ENCODE data around the gene CTDP1.

CTDP1 gene

GRCh38 chr18:79668203-79668602 lies 11.4 kb upstream of the CTDP1 start:
- TF ChIP-seq CTCF (IDR thresholded peaks at IDR 0.05; ENCODE audit: low read length), result no peak
- TF ChIP-seq EZH2 (IDR thresholded peaks at IDR 0.05; ENCODE audit: borderline replicate concordance, low read length), result no peak
- no peak overlapping the region for H3K9ac ChIP-seq (ENCODE audit: low read length)

DNA sequence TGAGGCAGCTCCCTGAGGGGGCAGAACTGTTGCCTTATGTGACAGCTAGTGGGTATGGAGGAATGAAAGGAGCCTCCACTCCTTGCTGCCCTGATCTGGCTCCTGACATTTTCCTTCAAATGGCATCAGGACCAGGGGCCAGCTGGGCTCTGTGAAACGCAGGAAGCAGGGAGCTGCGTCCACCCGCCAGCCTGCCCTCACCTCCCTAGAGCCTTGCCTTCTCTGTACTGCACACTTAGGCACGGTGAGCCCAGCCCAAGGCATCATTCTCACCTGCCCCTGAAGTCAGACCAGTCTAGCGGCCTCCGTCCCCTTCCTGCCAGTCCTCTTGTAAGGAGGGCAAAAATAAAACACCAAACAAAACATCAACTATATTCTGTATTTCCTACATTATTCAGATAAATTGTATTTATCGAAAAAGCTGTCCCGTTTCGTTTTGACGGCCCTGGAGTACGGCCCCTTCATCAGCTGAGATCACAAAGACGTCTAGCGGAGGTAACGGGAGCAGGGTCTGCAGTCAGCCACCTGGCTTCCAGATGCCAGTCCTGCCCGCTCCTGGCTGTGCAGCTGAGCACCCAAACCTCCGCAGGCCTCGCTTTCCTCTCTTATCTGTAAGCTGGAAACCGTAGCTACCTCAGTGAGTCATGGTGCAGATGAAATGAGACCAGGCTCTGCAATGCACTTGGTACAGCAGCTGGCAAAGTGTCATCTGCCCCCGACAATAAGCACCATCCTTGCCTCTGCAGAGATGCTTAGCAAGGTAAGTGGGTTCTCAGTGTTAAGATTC lies 6.9 kb upstream of the CTDP1 start:
- no peak for TF ChIP-seq CTCF (IDR thresholded peaks at IDR 0.05; ENCODE audit: low read length)
- TF ChIP-seq EZH2 (IDR thresholded peaks at IDR 0.05; ENCODE audit: borderline replicate concordance, low read length), result no peak
- 0 out of 2 replicates have a peak, but pooled peaks cover 3% of the 10 kb centered on the region for H3K9me3 ChIP-seq (ENCODE audit: low read length)
- H3K27ac ChIP-seq (ENCODE audit: low read depth, low read length, poor library complexity, severe bottlenecking), result no peak overlapping the region
- no peaks in the 10 kb centered on the region for H4K20me1 ChIP-seq (ENCODE audit: insufficient read depth, low read length)
- H2AFZ ChIP-seq (ENCODE audit: low read length), result no peak overlapping the region
- peaks cover 18% of the 10 kb centered on the region for H3K36me3 ChIP-seq (ENCODE audit: insufficient read depth, low read length)
- H3K4me2 ChIP-seq (ENCODE audit: low read length), result no peak overlapping the region
- no peaks in the 10 kb centered on the region for H3F3A ChIP-seq (ENCODE audit: insufficient read depth, low read length)
- H3K9ac ChIP-seq (ENCODE audit: low read length), result no peak overlapping the region
- no peaks in the 10 kb centered on the region for H3K4me1 ChIP-seq (ENCODE audit: insufficient read depth, low read length, severe bottlenecking)
- no peak overlapping the region for H3K4me3 ChIP-seq (ENCODE audit: low read depth, low read length, poor library complexity, severe bottlenecking)
- no peaks in the 10 kb centered on the region for H3K9me2 ChIP-seq (ENCODE audit: low read depth, low read length)
- H3K27me3 ChIP-seq (ENCODE audit: insufficient read depth, low read length), result no peaks in the 10 kb centered on the region
- no peaks in the 10 kb centered on the region for H3K79me2 ChIP-seq (ENCODE audit: insufficient read depth, low read length)

More at GRCh38 chr18:79668203-79668602, 11.4 kb upstream of the CTDP1 start:
- Histone ChIP-seq H3K4me3 (ENCODE audit: low read depth, low read length, poor library complexity, severe bottlenecking) (no peak overlapping the region), H3K79me2 (ENCODE audit: insufficient read depth, low read length) (no peaks in the 10 kb centered on the region), H3K36me3 (ENCODE audit: insufficient read depth, low read length) (no peaks in the 10 kb centered on the region), H2AFZ (ENCODE audit: low read length) (no peak overlapping the region), H3K27ac (ENCODE audit: low read depth, low read length, poor library complexity, severe bottlenecking) (no peak overlapping the region), H3K9me3 (ENCODE audit: low read length) (no peaks in the 10 kb centered on the region), H4K20me1 (ENCODE audit: insufficient read depth, low read length) (no peaks in the 10 kb centered on the region), H3K4me1 (ENCODE audit: insufficient read depth, low read length, severe bottlenecking) (no peaks in the 10 kb centered on the region), H3K9me2 (ENCODE audit: low read depth, low read length) (no peaks in the 10 kb centered on the region), H3F3A (ENCODE audit: insufficient read depth, low read length) (no peaks in the 10 kb centered on the region), H3K4me2 (ENCODE audit: low read length) (no peak overlapping the region), H3K27me3 (ENCODE audit: insufficient read depth, low read length) (no peaks in the 10 kb centered on the region; the same call in 1 of the 2 replicates)

DNA sequence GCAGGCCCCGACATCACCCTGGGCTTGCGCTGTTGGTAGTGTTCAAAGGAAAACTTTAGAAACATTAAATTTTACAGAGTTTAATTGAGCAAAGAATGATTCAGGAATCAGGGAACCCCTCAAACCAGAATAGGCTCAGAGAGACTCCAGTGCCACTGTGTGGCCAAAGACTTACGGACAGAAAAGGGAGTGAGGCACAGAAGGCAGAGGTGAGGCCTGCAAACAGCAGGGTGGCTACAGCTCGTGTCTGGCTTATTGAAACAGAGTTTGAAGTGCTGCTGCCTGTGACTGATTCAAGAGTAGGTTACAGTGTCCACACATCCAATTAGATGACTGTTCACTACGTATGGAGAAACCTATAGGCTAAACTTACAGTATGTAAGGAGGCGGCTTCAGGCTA lies 2.4 kb upstream of the CTDP1 start:
- H3K4me1 ChIP-seq (ENCODE audit: insufficient read depth, low read length, severe bottlenecking), result peaks cover 28% of the 10 kb centered on the region
- no peak overlapping the region for H3K9ac ChIP-seq (ENCODE audit: low read length)
- H3K36me3 ChIP-seq (ENCODE audit: insufficient read depth, low read length), result peaks cover 21% of the 10 kb centered on the region
- H3K4me2 ChIP-seq (ENCODE audit: low read length), result no peak overlapping the region
- no peaks in the 10 kb centered on the region for H3K27me3 ChIP-seq (ENCODE audit: insufficient read depth, low read length)
- 0 out of 2 replicates have a peak, but pooled peaks cover 3% of the 10 kb centered on the region for H3K9me3 ChIP-seq (ENCODE audit: low read length)
- no peak overlapping the region for H3K27ac ChIP-seq (ENCODE audit: low read depth, low read length, poor library complexity, severe bottlenecking)
- no peaks in the 10 kb centered on the region for H4K20me1 ChIP-seq (ENCODE audit: insufficient read depth, low read length)
- H3K4me3 ChIP-seq (ENCODE audit: low read depth, low read length, poor library complexity, severe bottlenecking), result no peak overlapping the region
- peaks cover 11% of the 10 kb centered on the region; the same call in 1 of the 2 replicates for H3K79me2 ChIP-seq (ENCODE audit: insufficient read depth, low read length)
- H2AFZ ChIP-seq (ENCODE audit: low read length), result no peak overlapping the region
- no peaks in the 10 kb centered on the region for H3K9me2 ChIP-seq (ENCODE audit: low read depth, low read length)
- TF ChIP-seq CTCF (IDR thresholded peaks at IDR 0.05; ENCODE audit: low read length) (no peak), EZH2 (IDR thresholded peaks at IDR 0.05; ENCODE audit: borderline replicate concordance, low read length) (no peak)
- no peaks in the 10 kb centered on the region for H3F3A ChIP-seq (ENCODE audit: insufficient read depth, low read length)

Data from OCI-LY1 (cell line).